WI38 (cell line): Measurements from ENCODE around the gene CFAP46.

Experiments used
- H3K4me3 ChIP-seq: 2 replicates; pipeline ENCODE4 v1.5.1; 2011; ENCODE audit warnings: low read depth, mild to moderate bottlenecking, control low read depth, low read length
- CTCF ChIP-seq: IDR thresholded peaks from 2 replicates; pipeline ENCODE4 v1.5.1; 2012; ENCODE audit warnings: low read depth, mild to moderate bottlenecking, control low read depth, low read length

CFAP46 gene

GRCh38 chr10:132784866-132785722 lies 157.3 kb downstream of the CFAP46 start:
- no peak for TF ChIP-seq CTCF
- H3K4me3 ChIP-seq: no peak overlapping the region

- no peak for TF ChIP-seq CTCF
- no peak overlapping the region for H3K4me3 ChIP-seq
These were observed 158.2 kb downstream of the CFAP46 start for GRCh38 chr10:132783940-132784865.

DNA sequence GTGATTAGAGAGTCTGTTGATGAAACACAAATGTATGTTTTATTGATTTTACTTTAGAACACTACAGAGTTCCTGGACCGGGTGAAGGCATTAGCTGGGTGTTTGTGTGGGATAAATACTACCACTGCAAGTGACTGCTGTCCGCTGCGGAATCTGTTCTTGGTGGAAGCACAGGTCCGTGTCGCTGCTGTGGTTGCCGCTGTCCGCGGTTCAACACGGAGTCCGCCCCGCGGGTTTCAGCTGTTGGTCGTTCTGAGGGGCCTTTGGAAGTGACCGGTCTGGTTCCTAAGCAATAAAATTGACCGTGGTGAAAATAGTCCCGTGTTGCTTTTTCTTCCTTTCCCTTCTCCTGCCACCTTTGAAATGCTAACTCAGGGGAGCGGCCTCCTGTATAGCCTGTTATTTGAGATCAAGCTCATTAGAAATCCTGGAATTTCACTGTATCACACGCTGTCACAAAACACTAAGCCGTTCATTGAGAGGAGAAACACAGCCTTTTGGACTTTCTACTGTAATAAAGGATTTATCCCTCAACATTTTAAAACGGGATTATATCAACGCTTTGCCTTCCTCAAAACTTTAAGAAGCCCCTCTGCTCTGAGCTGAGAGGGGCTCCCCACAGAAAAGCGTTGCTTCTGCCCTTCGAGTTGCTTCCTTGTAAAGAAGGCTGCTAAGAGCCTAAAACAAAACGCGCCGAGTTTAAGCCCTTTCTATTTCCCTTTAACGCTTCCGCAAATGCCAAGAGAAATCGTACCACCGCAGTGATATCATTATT lies 159.0 kb downstream of the CFAP46 start:
- no peak for TF ChIP-seq CTCF
- H3K4me3 ChIP-seq: no peak overlapping the region

- TF ChIP-seq CTCF: no peak
- H3K4me3 ChIP-seq: no peak overlapping the region
These were observed 160.8 kb downstream of the CFAP46 start for GRCh38 chr10:132781556-132781955.

GRCh38 chr10:132780356-132780755 lies 162.0 kb downstream of the CFAP46 start:
- TF ChIP-seq CTCF: no peak
- H3K4me3 ChIP-seq: no peak overlapping the region

GRCh38 chr10:132779549-132780294 lies 162.6 kb downstream of the CFAP46 start:
- TF ChIP-seq CTCF: no peak
- H3K4me3 ChIP-seq: no peak overlapping the region
